Right atrium auricular region (tissue), 2 donors: ENCODE data around the gene TBC1D14. TPM values are rescaled to one million over a fixed set of nuclear protein-coding genes. Genes with fewer than 3 reads are reported as not detected.

Experiments used
- DNase-seq: peaks from one replicate; pipeline ENCODE4 v3.0.0-alpha.2; 2019; ENCODE audit warnings: low spot score
- H3K27ac ChIP-seq, 2 donors: fragments of 200-600 bp; sonication (generic); 1 replicate in 1 of 2; 2 replicates in 1 of 2; pipeline ENCODE4 v1.5.1; 2016 to 2019
- H3K27me3 ChIP-seq, 2 donors: fragments of 200-600 bp; sonication (generic); one replicate each; pipeline versions ENCODE4 v1.5.1 to v1.6.0; 2017 to 2019
- H3K36me3 ChIP-seq: fragments of 200-600 bp; sonication (generic); one replicate; pipeline ENCODE4 v1.5.1; 2016
- H3K4me1 ChIP-seq, 2 donors: fragments of 200-600 bp; sonication (generic); one replicate each; pipeline versions ENCODE4 v1.5.1 to v1.6.0; 2017 to 2019
- H3K4me3 ChIP-seq, 2 donors: fragments of 200-600 bp; sonication (generic); 1 replicate in 1 of 2; 2 replicates in 1 of 2; pipeline ENCODE4 v1.5.1; 2017 to 2019; ENCODE audit warnings: mild to moderate bottlenecking in 1 of 2, moderate library complexity in 1 of 2
- H3K9me3 ChIP-seq, 2 donors: fragments of 200-600 bp; sonication (generic); one replicate each; pipeline ENCODE4 v1.5.1; 2019
- total RNA-seq, 2 donors: library from RNA; depleted of rRNA; stranded (reverse); fragments of >200 nt; gene quantifications; one replicate each; pipeline ENCODE4 v1.1.0, GENCODE V29; 2016
- TF ChIP-seq, protein P1 (sequence below), 2 donors: fragments of 200-600 bp; sonication (generic); IDR thresholded peaks; one replicate each; pipeline ENCODE4 v1.5.1; 2019; ENCODE audit warnings: antibody characterized with exemption in 2 of 2

TBC1D14 gene
- total RNA-seq, 2 donors from 2014 or later: 33.7 to 34.0 TPM

DNA sequence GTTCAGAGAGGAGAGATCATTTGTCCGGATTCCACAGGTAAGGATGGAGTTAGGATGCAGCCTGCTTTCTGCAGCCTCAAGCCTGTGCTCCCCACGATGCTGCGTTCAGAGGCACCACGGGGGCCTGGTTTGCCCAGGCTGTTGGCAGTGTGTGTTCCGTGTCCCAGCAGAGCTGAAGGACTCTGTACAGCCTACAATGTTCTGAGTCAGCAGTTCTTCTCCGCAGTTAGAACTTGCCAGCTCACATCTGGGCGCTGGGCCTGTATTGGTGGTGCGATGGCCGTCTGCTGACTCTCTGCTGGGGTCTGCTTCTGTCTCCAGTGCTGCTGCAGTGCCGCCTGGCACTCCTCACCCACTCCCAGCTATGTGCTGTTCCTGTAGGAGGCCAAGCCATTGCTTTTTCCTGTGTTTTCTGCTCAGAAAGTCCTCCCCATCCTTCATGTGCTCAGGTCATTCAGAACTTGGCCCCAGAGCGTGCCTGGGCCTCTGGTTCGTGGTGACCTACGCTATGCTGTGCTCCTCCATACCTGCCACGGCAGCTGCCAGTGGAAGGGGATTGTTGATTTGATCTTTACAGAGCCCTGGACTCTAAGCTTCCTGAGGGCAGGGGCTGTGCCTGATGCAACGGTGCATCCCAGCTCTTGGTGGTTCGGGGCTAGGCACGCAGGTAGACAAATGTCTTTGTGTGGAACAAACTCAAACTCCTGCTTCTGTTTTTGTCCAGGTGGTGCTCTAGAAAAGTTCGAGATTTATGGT is 91.0 kb downstream of the TBC1D14 start:
- peaks cover 83% of the 10 kb centered on the region for H3K36me3 ChIP-seq

DNA sequence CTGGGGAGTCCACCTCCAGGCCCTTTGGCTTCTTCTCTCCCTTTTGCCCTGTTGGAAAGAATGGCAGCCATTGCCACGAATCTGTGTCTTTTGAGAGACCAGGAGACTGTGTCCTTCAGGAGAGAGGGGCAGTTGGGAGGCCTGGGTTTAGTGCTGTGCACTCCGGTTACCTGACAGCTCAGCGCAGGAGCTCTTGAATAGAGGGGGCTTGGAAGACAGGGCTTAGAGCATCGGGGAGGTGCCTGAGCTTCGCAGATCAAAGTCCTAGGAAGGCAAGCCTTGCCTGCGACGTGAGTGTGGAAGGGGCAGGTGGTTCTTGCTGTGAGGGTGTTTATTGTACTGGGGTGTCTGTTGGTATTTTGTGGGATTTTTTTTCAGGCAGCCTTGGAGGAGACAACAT is 91.6 kb downstream of the TBC1D14 start:
- TF ChIP-seq, protein P1, sequence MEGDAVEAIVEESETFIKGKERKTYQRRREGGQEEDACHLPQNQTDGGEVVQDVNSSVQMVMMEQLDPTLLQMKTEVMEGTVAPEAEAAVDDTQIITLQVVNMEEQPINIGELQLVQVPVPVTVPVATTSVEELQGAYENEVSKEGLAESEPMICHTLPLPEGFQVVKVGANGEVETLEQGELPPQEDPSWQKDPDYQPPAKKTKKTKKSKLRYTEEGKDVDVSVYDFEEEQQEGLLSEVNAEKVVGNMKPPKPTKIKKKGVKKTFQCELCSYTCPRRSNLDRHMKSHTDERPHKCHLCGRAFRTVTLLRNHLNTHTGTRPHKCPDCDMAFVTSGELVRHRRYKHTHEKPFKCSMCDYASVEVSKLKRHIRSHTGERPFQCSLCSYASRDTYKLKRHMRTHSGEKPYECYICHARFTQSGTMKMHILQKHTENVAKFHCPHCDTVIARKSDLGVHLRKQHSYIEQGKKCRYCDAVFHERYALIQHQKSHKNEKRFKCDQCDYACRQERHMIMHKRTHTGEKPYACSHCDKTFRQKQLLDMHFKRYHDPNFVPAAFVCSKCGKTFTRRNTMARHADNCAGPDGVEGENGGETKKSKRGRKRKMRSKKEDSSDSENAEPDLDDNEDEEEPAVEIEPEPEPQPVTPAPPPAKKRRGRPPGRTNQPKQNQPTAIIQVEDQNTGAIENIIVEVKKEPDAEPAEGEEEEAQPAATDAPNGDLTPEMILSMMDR (IDR thresholded peaks at IDR 0.05): no peak
- H3K36me3 ChIP-seq: peaks cover 77% of the 10 kb centered on the region

More for the DNA sequence above, 91.0 kb downstream of the TBC1D14 start:
- Histone ChIP-seq H3K9me3 (no peaks in the 10 kb centered on the region), H3K4me3 (no peak overlapping the region), H3K27me3 (no peaks in the 10 kb centered on the region), H3K27ac (no peak overlapping the region), H3K4me1 (no peaks in the 10 kb centered on the region)
- TF ChIP-seq, protein P1 (IDR thresholded peaks at IDR 0.05): no peak
- no peak for DNase-seq

DNA sequence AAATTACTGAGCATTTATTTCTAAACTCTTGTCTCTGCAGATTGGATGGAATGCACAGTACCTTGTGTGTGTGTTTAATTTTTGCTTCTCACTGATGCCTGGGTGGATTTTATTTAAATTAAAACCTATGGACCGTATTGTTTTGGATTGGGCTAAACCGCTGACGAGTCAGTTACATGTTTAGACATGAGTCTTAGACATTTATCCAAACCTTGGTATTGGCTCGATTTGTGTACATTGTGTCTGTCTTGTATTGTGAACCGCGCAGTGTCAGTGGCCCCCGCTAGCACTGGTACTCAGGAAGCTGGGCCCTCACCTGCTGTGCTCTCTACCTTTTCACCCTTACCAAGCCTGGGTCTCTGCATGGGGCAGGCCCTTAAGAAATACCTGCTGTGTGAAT is 92.7 kb downstream of the TBC1D14 start:
- TF ChIP-seq, protein P1 (IDR thresholded peaks at IDR 0.05): no peak

More for the DNA sequence above, 91.6 kb downstream of the TBC1D14 start:
- Histone ChIP-seq H3K9me3 (no peaks in the 10 kb centered on the region), H3K4me1 (no peaks in the 10 kb centered on the region), H3K27me3 (no peaks in the 10 kb centered on the region), H3K27ac (no peak overlapping the region), H3K4me3 (no peak overlapping the region)
- DNase-seq: no peak

DNA sequence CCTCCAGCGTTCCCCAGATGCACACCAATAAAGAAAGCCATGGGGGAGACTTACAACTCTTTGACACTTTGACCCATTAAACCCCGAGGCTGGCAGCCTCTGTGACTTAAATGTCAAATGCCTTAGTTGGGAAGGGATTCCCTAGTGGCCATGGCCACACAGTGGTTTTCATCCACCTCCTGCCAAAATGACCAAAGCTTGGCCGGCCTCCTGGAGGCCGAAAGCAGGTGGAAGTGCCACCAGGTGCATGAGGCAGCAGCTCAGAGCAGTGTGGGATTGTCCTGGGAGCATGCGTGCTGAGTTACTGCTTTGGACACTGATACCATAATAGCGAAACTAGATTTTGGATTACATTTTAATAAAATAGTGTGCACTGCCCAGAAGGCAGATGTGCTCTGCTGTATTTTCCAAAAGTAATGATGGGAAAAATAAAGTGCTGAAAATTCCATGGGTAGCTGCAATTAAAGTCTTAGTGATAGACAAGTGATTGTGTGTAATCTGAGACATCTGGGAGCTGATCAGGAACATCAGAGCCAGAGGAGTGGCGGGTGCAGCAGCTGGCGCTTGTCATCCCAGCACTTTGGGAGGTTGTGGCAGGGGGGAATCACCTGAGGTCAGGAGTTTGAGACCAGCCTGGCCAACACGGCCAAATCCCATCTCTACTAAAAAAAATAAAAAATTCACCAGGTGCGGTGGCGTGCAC is 93.7 kb downstream of the TBC1D14 start:
- TF ChIP-seq, protein P1 (IDR thresholded peaks at IDR 0.05): no peak
- H3K4me3 ChIP-seq: no peak overlapping the region
- no peak for DNase-seq
- H3K27me3 ChIP-seq: no peaks in the 10 kb centered on the region
- no peak overlapping the region for H3K27ac ChIP-seq
- no peaks in the 10 kb centered on the region for H3K9me3 ChIP-seq
- H3K4me1 ChIP-seq: no peaks in the 10 kb centered on the region
- H3K36me3 ChIP-seq: peaks cover 74% of the 10 kb centered on the region

More for the DNA sequence above, 92.7 kb downstream of the TBC1D14 start:
- Histone ChIP-seq H3K4me1 (no peaks in the 10 kb centered on the region), H3K27me3 (no peaks in the 10 kb centered on the region), H3K36me3 (peaks cover 72% of the 10 kb centered on the region), H3K4me3 (no peak overlapping the region), H3K9me3 (no peaks in the 10 kb centered on the region), H3K27ac (no peak overlapping the region)
- DNase-seq: no peak

DNA sequence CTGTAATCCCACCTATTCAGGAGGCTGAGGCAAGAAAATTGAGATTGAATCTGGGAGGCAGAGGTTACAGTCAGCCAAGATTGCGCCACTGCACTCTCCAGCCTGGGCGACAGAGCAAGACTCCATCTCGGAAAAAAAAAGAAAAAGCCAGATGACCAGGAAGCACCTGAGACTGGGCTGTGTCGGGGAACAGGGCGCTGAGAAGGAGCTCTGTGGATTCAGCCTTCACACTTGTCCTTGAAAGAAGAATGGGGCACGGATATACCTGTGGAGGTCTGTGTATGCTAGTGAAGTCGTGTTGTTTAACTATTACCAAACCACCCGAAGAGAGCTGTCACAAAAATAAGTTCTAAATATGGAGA is 94.2 kb downstream of the TBC1D14 start:
- Histone ChIP-seq H3K4me1 (no peaks in the 10 kb centered on the region), H3K27ac (no peak overlapping the region), H3K4me3 (no peak overlapping the region), H3K36me3 (peaks cover 70% of the 10 kb centered on the region), H3K27me3 (no peaks in the 10 kb centered on the region), H3K9me3 (no peaks in the 10 kb centered on the region)
- TF ChIP-seq, protein P1 (IDR thresholded peaks at IDR 0.05): no peak
- DNase-seq: no peak
